GM21717 (cell line): ENCODE results near the gene MBNL1.
"Not testable (repeated sequence)": the region's sequence is repeated elsewhere in the genome, so short reads cannot be mapped to it uniquely, and the experiment has no call there.

Experiments used
- ATAC-seq: cut with Tn5 transposase; IDR thresholded peaks from one replicate; pipeline ENCODE4 v1.9.1; 2021; ENCODE audit warnings: mild to moderate bottlenecking, moderate library complexity; ENCODE audit not compliant: unreplicated experiment

The MBNL1 gene

GRCh38 chr3:152372633-152373032 lies 103.9 kb downstream of the MBNL1 start:
- ATAC-seq: not testable (repeated sequence)

- ATAC-seq: no peak
Observed at GRCh38 chr3:152373379-152373778, 104.7 kb downstream of the MBNL1 start.

- no peak for ATAC-seq
Observed at GRCh38 chr3:152374262-152374990, 105.7 kb downstream of the MBNL1 start.

GRCh38 chr3:152375546-152375945 lies 106.8 kb downstream of the MBNL1 start:
- ATAC-seq: no peak

GRCh38 chr3:152376351-152377183 lies 107.8 kb downstream of the MBNL1 start:
- peak; percentile 84 for ATAC-seq

- peak; percentile 23 for ATAC-seq
Observed at GRCh38 chr3:152377184-152377570, 108.4 kb downstream of the MBNL1 start.

- ATAC-seq: no peak
Observed at GRCh38 chr3:152379415-152380042, 110.8 kb downstream of the MBNL1 start.

GRCh38 chr3:152380043-152380442 lies 111.3 kb downstream of the MBNL1 start:
- ATAC-seq: no peak

GRCh38 chr3:152381881-152382295 lies 113.2 kb downstream of the MBNL1 start:
- ATAC-seq: no peak

GRCh38 chr3:152382312-152383135 lies 113.8 kb downstream of the MBNL1 start:
- peak; percentile 40 for ATAC-seq

- no peak for ATAC-seq
Observed at GRCh38 chr3:152383136-152383606, 114.4 kb downstream of the MBNL1 start.

- no peak for ATAC-seq
Observed at GRCh38 chr3:152384412-152384811, 115.7 kb downstream of the MBNL1 start.

GRCh38 chr3:152385761-152386160 lies 117.0 kb downstream of the MBNL1 start:
- no peak for ATAC-seq

GRCh38 chr3:152386208-152386607 lies 117.5 kb downstream of the MBNL1 start:
- no peak for ATAC-seq

GRCh38 chr3:152388631-152389030 lies 119.9 kb downstream of the MBNL1 start:
- no peak for ATAC-seq

GRCh38 chr3:152389316-152389934 lies 120.7 kb downstream of the MBNL1 start:
- ATAC-seq: no peak

- ATAC-seq: no peak
Observed at GRCh38 chr3:152390647-152391046, 121.9 kb downstream of the MBNL1 start.

- ATAC-seq: no peak
Observed at GRCh38 chr3:152391671-152392070, 122.9 kb downstream of the MBNL1 start.

- no peak for ATAC-seq
Observed at GRCh38 chr3:152392272-152392880, 123.6 kb downstream of the MBNL1 start.

- no peak for ATAC-seq
Observed at GRCh38 chr3:152394246-152394645, 125.5 kb downstream of the MBNL1 start.
